GM18519 (cell line): ENCODE results near the gene CYB561D2.

Experiments used
- ATAC-seq: cut with Tn5 transposase; IDR thresholded peaks from one replicate; pipeline ENCODE4 v1.9.1; 2021; ENCODE audit warnings: mild to moderate bottlenecking, moderate library complexity; ENCODE audit not compliant: unreplicated experiment, low FRiP score

The CYB561D2 gene

DNA sequence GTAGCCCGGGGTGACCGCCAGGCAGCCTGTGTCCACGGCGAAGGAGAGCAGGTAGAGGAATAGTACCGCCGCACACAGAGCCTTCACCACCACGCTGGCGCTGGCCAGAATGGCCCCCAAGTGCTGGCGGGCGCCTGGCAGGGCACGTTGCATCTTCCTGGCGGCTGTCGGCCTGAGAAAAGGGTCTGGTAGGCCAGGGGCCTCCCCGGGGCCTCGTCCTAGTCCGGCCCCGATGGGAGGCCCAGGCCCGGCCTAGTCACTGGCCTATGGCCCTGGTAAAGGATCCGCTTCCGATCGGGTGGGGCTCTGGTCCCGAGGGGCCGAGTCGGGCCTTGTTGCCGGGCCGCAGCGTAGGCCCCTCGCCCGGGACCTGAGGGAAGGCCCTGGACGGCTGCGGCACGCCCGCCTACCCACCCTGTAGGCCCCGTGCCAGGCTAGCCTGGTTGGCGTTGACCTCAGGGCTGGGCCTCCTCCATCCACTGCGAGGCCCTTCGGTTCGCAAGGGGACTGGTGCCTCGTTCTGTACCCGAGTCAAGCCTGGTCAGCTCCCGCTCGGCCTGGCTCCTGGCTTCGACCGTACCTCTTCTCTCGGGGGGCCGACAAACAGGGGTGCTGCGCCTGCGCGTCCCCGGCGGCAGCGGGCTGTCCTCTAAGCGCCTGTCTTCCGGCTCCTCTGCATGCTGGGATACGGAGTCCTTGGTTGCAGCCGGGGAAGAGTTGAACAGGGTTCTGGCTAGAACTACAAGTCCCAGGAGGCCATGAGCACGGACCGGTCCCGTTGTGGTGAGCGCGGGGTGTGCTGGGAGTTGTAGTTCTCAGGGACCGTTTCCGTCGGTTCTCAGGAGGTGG, 8.5 kb downstream of the CYB561D2 start, which contains the start of gene TMEM115:
Gene TMEM115 (minus strand): TSS at position 611 of the 849 bp plus-strand sequence. CDS start 458 bp downstream, at position 153.
- ATAC-seq, result peak; percentile 96

DNA sequence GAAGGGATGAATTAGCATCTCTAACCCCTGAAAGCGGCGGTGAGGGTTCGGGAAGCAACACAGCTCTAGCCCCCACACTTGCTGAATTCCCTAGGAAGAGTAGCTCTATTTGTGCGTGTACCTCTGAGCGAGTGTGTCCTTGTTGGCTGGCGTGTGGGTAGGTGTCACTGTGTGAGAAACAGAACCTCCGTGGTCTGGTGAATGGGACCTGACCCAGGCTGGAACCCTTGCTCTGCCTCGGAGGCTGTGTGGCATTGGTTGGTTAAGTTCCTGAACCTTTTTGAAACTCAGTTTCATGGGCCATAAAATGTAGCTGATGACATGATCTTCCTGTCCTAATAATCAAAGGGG, 9.1 kb downstream of the CYB561D2 start:
- no peak for ATAC-seq

DNA sequence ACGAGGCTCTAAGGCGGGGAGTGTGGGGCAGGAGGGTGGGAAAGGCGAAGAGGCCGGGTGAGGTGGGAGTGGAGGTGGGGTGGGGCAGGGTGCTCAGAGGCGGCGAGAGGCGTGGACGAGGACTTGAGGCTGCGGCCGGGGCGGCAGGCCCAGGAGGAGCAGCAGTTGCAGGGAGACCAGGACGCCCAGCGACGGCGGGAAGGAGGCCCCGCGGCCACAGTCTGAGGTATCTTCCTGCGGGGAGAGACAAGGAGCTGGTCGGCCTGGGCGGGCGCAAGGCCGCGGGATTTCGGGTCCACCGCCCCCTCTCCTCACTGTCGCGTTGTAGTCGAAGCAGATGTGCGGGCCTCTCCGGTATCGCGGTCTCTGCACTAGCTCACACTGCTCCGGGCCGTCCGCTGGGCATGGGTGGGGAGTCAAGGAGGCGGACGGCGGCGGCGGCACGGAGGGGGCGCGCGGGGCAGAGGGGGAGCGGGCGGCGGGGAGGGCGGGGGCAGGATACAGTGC, 14.0 kb downstream of the CYB561D2 start:
- ATAC-seq, result no peak

DNA sequence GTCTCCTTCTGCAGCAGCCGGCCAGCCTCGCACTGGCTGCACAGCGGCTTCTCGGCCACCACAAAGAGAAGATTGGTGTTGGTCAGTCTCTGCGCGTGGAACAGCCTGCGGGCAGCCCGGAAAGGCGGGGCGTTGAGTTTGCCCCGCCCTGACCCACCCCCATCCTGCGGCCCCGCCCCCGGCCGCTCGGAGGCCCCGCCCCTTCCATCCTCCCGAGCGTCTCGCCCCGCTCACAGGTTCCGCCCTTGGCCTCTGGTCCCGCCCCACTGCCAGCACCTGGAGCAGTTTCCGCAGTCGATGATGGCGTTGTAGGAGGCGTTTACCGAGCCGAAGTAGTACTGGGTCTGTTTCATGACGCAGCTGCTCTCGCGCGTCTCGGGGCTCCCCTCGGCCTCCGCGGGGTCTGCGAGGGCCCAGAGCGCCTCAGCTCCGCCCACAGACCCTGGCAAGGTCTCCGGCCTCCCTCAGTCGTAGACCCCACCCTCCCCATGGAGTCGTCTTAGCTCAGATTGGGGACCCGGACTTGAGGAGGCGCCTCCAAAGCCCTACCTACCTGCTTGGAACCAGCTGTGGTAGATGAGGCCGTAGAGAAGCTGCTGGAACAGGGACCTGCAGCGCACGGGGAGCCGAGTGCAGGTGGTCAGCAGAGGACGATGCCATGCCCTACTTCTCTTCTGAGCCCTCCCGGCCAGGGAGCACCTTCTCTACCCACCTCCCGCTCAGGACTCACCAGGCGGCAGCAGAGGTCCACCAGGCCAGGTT, 14.6 kb downstream of the CYB561D2 start:
- peak; percentile 68 for ATAC-seq

DNA sequence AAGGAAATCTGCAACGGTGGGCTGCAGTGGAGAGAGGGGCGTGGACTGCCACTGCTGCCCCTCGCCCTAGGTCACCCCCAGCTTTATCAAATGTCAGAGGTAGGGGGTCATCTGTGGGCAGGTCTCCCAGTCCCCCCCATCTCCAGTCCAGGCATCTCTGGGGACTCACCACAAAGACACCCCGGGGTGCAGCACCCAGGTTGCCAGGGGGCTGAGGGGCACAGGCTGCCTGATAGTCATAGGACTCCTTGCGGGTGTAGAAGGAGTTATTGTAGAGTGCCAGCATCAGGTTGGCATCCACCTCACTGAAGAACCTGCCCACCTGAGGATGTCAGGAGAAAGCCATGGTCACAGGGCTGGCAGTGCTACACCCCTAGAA, 15.2 kb downstream of the CYB561D2 start:
- ATAC-seq, result no peak

DNA sequence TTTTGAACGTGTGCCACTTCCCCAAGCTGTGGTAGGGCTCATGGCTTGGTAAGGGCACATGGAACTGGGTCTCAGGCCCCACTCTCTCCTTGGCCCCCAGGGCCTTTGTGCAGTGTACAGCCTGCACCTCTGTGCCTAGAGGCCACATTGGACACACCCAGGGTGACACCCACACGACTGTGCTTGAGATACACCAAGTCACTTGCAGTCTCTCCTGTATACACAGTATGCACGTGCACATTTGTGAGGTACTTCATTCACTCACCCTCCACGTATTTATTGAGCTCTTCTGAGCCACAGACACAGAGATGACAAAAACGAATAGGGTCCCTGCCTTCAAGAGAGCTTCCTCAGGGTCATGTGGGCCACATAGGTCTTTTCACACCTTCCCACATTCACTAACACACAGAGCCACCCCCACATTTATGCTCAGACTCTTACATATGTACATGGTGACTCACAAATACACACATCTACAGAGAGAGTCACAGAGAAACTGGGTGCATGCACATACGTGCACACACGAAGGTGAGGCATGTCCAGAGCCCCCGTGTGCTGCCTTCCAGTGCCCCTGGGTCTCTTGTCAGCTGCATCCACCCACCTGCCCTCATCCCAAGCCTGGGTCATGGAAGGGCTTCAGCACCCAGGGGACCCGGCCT, 18.5 kb downstream of the CYB561D2 start:
- ATAC-seq, result no peak

DNA sequence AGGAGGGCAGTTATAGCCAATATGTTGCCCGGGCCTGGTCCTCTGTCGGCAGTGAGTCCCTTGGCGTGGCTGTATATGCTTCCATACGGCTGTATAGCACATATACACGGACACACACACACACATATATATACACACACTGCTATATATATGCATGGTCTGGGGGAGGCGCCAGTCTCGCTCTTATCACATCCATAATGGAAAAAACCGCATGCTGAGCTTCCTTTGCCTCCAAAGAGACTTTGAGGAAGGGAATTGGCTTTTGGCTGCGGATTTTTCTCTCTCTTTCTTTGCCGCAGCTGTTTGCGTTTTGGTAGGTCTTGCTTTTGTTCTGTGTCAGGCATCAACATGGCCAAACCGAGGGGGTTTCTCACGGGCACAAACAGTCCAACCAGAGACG, 19.9 kb downstream of the CYB561D2 start:
- ATAC-seq, result no peak

DNA sequence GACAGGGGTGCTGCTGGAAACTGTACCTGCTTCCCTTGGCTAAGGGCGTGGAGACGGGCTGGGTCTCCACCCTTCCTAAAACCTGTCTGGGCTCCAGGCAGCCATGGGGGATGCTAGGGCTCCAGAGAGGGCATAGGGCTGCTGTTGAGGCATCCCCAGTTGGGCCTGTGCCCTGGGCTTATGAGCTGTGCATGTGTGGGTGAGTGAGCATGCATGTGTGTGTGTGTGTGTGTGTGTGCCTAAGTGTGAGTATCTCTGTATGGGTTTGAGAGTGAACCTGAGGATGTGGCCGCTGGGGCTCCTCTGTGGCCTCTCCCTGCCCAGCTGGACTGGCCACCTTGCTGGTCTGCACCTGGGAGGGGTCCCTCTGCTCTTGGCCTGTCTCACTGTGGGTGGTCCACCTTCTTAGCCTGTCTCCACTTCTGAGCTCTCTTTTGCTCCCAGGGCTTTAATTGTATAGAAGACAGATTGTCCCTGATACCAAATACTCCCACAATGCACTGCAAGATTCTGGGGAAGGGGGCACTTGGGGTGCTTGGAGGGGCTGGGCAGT, 20.5 kb downstream of the CYB561D2 start:
- ATAC-seq, result no peak

DNA sequence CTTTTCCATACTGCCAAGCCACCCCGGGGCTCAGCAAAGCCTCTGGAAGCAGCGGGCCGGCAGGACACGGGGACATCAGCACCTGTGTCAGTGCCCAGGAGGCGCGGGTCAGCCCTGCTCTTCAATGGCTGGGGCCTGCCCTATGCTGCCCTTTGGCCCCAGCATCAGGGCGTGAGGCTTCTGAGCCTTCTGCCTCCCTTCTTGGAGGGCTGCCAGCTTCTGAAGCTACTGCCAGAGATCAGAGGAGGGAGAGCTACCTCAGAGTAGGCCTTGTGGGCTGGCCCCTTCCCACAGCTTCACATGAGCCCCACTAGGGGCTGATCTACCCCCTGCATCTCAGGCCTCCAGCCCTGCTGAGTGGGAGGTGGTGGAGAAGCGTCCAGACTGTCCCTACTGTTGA, 21.7 kb downstream of the CYB561D2 start:
- ATAC-seq, result no peak

DNA sequence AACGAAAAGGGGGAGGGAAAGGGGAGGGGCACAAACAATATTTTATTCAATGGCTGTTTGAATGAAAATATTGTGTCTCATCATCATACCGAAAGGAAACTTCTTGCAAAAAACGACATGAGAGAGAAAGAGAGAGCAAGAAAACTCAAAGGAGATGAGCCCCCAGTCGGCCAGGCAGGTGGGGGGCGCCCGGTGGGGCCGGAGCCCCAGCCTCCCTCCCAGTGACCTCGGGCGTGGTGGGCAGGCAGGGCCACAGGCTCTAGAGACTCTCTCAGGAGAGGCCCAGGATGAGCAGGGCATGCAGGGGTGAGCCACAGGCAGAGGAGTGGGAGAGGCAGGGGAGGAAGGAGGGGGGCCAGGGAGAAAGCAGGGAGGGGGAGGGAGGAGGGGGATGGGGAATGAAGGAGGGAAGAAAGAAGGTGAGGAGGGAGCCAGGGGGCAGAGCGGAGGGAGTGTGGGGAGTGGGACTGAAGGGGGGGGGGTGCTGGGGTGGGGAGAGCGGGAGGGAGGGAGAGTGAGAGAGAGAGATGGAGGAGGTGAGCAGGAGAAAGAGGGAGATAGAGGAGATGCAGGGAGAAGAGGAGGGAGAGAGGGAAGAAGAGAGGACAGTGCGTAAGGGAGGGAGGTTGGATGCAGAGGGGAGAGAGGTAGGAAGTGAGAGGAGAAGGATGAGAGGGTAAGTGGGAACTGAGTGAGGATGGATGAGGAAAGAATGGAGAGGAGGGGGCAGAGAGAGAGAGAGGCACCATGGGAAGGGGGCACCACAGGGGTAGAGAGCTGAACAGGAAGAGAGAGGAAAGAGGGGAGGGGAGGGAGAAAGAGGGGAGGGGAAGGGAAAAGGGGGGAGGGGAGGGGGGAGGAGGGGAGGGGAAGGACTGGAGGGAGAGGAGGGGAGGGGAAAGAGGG, 22.7 kb downstream of the CYB561D2 start:
- no peak for ATAC-seq

DNA sequence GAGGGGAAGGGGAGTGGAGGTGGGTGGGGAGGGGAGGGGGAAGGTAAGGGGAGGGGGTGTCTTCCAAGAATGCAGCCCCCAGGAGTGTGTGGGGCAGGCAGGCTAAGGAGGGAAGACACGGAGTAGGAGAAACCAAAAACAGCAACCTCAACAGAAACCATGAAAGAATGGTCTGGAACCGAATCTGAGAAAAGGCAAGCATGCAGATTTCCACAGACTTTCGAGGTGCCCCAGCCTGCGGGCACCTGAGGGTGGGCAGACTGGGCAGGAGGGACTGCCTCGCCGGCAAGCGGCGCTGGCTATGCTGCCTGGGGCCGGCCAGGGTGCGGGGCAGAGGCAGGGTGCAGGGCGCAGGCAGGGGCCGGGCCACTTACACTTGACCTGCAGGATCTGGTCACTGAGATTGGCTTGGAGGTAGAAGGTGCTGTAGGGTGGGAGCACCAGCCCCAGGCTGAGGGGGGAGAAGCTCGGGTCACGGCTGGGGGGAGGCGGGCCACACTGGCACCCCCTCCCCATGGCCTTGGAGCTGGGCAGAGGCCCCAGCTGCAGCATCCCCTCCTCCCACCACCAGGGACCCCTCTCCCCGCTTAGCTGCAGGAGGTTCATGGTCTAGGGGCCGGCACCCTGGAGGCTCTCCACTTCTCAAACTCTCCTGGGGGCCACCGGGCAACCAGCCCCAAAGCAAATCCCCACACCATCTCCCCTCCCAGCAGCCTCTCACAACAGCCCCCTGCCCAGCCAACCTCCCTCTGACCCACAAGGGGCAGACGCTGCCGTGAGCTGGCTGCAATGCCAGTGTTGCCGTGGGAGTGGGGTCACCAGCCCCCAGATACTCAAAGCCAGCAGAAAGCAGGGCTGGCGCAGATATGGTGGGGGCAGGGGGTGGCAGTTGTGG, 23.9 kb downstream of the CYB561D2 start:
- ATAC-seq, result no peak

DNA sequence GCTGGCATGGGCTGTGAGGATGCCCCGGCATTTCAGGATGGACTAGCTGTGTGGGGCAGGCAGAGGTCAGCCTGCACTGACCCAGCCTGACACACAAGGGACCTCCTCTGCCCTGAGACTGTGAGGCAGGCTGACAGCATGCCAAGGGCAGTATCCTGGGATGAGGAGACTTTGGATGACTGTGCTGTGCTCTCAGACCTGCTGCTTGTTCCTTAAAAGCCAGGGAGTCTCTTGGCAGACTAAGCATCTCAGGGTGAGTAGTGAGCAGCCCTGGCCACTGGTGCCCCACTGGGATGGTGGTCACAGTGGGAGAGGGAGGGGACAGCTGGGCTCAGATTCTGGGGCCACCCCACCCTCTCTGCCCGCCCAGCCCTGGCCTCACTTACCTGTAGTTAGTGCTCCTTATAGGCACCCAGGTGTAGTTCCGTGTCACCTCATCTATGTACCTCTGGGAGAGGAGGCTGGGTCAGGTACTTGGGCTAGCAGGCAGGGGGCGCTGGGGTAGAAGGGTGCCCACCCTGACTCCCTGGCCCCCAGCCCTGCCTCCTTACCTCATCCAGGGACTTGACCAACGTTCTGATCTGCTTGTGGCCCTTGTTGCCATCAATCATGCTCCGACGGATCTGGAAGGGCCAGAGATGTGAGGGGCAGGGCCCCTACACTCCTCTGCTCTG, 24.7 kb downstream of the CYB561D2 start:
- ATAC-seq, result no peak

DNA sequence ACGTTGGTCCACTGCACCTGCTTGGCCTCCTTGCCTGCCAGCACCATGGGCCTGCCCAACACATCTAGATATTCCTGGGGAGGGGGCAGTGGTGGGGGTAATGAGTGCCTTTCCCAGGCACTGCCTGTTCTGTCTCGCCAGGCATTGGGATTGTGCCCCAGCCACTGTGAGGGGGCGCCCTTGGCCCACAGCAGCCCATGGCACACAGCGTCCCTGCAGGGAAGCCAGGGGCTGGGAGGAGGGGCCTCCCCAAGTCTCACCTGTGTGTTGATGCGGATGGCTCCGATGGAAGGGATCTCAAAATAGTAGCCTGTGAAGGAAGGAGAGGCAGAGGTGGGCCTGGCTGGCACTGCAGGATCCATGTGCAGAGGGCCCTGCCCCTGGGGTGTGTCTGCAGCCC, 27.4 kb downstream of the CYB561D2 start:
- no peak for ATAC-seq

DNA sequence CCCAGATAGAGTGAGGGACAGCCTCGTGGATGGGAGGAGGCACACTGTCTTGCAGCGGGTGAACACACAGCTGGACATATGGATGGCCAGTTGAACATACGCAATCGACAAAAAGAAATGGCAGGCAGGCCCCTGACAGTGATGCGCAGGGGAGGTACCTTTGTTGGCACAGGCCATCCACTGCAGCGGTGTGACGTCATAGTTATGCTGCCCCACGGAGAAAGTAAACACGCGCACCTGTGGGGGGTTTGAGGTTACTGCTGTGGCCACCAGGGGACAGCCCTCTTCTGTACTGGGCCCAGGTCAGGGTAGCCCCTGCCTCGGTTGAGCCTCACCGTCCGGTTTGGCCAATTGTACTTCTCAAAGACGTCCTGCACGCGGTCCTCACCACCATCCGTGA, 28.1 kb downstream of the CYB561D2 start:
- no peak for ATAC-seq

DNA sequence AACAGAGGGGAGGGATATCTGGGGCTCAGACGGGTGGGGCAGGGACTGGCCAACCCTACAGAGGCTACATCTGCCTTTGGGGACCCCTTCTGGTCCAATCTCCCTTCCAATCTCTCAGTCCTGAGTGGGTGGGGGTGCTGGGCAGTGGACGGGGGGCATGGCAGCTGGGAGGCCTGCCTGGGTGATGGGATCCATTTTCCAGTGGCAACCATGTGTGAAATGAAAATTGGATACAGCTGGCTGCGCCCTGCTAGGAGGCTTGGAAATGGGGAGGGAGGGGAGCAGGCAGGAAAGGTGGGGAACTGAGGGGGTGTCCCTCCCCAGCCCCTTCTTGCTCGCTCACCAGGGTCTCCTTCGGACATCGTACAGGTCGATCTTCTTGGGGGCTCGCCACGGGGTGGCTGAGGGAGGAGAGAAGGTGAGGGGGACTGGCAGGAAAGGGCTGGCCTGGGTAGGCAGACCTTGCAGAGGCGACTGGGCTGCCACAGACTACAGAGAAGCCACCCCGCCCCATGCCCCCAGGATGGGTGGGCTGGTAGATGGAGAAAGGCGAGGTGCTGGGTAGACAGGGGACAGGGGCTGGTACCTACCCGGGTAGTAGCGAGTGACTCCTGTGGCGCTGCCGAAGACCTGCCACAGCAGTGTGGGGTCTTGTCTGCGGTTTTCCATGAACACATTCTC, 29.9 kb downstream of the CYB561D2 start:
- no peak for ATAC-seq

DNA sequence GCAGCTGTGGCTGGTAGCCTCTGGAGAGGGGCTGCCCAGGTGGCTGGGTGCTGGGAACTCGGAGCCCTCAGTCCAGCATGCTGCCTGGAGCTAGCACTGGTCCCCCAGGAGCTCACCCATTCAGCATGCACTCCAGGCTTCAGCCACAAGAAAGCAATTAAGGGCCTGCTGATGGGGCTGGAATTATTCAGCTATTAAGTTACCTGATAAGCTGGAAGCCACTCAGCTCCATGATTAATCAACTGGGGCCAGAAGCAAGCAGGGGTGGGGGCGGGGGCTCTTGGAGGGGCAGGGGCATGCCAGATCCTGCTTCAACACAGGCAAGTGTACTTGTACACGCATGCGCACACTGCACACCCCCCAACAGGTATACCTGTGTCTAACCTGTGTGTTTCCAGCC, 30.7 kb downstream of the CYB561D2 start:
- no peak for ATAC-seq

DNA sequence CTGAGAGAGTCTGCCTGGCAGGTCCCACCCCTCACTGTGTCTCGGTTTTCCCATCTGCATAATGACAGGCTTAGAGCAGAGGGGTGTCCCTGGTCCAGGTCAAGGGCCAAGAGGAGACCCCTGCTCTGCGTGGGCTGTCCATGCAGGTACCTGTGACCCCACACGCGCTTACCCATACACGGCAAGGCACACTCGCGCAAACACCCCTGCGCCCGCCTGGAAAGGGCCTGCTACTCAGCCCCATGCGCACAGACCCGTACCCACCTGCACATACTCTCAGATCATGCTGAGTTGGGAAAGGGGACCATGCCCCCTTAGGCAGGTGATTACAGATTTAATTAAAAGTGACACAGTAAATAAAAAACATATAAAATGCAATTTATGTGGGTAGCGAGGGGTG, 32.1 kb downstream of the CYB561D2 start:
- no peak for ATAC-seq

DNA sequence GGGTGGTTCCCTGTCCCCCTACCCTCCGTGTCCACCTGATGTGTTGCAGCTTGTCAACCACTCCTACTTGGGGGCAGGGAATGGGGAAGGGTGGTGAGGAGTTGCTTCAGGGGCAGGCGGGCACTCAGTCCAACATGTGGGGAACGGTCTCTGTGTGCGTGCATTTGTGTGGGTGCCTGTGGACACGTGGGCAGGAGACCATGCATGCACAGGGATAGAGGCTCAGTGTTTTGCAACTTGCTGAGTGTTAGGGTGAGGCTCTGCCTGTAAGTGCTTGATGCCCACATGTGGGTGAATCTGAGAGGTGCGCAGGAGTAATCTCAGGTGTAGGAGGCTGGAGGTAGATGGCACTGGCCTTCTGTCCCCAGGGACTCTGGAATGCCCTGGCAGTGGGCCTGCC, 33.1 kb downstream of the CYB561D2 start:
- ATAC-seq, result no peak
